Stimulated activated CD8-positive, alpha-beta memory T cell treated with anti-CD3 and anti-CD28 coated beads, Interleukin-7, amount 100 ng/mL, for 4 hours (primary cell): ENCODE data around the gene CTNNB1.

ENCODE experiments used
- DNase-seq, 2 donors: peaks; one replicate each; pipeline ENCODE4 v3.0.0-alpha.2; 2020; ENCODE audit warnings: low read depth in 2 of 2

The CTNNB1 gene

DNA sequence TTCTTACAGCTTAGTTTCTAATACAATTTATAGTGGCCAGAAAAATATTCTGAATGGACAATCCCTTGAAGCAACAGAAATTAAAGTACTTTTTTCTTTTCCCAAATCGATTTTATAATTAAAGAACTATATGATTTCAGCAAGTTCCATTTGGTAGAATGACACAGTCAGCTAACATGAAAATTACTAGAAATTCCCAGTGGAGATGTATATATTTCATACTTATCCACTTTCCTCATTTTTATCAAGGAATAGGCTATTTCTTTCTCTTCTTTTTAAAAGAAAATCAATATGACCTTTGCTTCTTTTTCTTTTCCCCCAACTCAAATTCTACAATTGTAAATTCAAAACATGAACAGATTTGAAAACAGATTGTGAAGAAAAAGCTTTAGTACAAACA, 6.4 kb upstream of the CTNNB1 start:
- no peak for DNase-seq

DNA sequence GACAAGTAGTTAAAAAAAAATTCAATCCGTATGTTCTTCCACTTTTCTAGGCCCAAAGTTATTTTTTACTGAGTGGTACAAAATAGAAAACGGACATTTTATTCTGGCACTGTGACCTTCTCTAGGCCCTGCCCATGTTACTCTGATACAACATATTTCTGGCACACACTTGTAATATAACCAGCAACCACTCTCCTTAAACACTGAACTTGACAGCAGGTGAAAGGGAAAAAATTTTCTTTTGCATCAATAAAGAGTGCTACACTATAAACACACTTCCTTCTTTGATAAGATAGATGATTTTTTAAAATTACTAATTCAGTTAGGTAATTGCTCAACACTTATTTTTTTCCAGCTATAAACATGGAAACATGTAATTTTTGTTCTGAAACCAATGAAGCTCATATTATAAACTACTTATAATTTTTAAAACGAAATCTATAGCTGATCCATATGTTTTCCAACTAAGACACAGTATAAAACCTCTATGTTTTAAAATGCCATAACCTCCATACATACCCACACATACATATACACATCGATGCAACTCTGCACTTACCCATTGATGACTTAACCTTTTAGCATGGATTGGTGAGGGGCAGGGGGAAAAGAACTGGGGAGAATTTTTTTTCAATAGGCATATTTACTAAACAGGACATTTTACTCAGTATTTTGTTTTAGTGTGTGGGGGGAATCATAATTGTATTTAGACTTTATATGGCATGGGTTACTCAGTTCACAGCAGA, 5.3 kb upstream of the CTNNB1 start:
- no peak for DNase-seq

DNA sequence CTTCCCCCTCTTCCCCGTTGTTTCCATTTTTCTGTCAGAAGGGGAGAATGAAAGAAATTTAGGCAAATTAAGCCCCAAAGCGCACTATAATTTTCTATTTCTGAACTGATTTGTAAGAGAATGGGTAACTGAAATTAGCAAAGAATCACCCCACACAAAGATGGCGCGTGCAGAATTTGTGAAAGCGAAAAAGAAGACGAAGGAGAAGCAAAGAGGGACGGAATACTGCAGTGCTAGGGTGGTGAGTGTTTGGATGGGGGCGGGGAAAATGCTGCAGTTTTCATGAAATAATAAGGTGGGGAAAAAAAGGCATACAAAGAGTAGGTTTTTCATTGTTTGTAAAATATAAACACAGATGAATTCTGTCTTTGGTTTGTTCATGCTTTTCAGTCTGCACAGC, 4.6 kb upstream of the CTNNB1 start:
- no peak for DNase-seq

DNA sequence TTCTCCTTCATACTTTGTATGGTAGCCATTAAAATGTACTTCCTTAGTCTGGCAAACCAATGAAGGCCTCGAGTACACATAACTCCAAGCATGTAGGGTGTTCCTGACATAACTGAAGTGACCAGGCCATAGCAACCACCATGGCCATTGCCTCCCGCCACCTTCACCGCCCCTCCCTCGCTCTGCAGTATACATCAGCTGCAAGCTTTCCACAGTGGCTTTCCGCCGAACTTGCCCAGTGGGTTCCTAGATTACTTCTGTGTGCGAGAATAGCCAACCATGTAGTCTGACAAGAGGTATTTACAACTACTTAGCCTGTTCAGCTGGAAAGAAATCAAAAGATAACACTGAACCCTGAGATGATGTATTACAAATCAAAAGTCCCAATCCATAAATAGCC, 3.4 kb upstream of the CTNNB1 start:
- no peak for DNase-seq

DNA sequence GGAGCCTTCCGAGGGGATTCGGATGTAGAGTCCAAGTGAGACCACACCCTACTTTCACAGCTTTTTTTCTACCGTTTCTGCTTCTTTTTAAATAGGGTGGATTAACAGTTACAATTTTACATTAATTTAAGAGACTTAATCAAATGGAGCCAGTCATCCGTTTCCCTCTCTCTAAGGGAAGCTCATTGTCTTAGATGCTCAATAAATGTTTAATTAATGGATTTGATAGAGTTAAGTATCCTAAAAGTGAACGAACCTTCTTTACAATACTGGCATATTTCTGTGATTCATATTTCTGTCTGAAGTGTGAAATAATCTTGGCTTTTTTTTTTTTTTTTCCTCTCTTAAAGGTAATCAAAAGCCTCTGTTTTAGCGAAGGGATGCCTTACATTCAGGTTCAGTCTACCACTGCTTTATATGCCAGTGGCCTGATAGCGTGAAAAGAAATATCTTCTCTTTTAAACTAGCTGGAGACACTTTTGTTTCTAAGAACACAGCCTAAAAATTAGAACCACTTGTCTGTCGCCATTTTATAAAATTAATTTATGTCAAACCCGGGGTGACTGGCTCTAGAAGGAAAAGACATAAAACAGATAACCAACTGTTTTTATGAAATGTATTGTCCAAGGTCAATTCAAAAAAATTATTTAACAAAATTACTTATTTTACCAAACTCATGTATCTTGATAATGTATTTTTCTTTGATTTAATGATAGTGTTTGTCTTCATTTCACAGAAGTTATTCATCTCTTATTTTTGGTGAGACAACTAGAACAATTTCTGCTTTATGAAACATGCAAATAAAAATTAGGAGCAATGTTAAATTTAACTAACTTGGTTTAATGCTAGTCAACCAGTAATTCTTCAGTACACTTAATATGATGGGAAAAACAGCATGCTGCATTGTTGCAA, 2.5 kb upstream of the CTNNB1 start:
- DNase-seq = no peak

DNA sequence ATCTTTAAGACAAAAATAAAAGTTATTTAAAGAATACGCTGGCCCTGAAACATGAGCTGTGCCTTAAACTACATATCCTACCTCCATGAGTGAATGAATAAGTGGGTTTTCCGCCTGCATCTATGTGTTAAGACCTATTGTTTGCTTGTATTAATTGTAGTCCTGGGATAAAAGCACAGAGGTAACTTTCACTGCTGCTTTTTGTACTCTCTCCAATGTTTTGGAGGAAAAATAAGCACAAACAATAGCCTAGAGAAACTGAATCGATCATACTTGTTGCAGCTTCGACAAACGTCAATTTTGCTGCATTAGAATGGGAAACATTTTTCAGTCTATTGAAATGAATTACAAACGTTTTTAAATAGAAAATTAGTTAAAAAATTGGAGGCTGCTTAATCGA, 1.3 kb upstream of the CTNNB1 start:
- DNase-seq = no peak

DNA sequence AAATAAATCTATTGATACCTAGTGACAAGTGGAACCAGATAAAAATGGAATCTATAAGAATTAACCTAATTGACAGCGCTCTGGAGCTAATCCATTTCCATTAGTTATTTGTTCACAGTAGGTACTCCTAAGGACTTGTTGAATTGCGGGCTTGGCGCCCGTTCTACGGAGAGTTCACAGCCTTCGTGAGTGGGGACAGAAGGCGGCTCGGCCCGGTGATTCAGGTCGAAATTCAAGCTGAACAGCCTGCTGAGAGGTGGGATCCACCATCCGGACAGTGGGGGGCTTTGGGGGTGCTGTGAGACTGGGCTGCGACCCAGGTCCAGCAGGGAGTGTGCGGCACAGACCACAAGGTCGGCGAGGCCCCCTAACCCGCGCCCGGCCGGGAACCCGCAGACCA, 779 bp upstream of the CTNNB1 start:
- DNase-seq = no peak

DNA sequence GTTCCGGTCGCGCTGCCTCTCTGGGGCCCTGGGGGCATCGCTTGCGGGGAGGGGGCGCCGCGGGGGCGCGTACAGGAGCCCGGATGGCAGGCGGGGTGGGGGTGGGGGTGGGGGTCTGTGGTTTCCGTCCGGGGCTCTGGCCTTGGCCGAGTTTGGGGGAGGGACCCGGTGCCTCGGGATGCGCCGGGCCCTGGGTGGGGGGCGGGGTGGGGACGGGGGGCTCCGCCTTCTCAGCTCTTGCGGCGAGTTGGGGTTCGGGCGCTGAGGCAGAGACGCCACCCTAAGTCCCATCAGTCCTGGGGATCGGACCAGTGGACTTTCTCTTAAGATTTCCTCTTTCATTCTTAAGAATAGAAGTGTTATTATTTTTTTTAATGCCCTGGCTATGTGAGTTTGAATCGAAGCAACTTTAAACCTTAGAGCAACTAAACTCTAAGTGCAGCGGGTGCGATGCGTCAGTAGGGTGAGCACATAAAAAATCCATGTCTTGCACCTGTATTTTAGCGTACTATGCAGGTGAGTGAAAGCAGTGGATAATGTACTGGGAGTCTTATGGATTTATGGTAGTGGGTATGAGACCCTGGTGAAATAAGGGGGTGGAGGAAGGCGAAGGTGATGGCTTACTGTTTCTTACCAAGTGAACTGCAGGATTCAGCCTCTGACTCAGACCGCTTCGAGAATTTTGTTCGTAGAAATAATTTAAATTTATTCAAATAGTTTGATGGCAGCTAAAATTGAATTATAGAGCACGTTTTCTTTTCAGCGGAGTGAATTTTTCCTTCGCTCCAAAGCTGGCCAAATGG, 762 bp downstream of the CTNNB1 start:
- peak; percentile 17 to 36 for DNase-seq

DNA sequence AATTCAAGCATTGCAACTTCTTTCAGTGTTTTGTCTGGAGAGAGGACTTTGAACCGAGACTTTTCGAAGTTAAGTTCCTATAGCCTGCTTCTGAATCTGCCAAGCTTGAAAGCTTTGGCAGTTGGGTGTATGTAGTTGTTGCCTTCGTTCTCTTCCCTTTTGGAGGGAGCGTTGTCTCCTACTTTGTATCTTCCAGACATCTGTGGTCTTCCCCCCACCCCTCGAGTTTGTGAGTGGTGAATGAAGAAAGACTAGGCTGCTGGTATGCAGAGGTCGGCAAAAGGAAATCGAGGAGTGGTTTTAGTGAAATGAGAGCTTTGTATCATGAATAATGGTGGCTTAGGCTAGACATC, 1.3 kb downstream of the CTNNB1 start:
- DNase-seq = no peak

DNA sequence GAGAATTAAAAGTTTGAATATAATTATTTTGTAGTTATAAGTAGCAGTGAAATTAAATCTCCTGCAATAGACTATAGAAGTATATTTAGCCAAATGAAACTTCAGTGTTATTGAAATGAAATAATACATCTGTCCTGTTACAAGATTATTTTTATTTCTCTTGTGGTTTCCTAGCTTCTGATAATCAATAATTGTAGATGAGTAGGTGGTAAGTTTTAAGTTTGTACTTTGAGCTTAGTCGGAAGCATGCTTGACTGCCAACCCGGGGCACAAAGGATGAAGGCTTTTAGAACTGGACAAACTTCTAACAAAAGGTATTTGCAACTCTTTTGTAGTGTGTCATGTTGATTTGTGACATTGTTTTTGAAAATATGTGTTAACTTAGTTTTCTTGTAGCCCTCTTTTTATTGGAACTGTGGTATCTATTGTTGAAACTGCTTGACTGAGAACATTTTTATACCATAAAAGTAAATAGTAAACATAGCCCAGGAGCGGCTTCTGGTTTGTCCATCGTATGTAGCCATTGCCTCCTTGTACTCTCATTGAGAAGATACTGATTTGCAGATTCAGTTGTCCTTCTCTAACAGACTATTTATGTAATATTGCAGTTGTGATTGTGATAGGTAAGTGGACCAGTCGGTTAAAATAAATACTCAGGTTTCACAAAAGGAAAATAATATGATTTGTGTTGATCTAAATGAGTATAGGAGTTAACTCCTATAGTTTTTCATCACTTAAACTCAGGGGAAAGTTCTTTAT, 2.9 kb downstream of the CTNNB1 start:
- no peak for DNase-seq

DNA sequence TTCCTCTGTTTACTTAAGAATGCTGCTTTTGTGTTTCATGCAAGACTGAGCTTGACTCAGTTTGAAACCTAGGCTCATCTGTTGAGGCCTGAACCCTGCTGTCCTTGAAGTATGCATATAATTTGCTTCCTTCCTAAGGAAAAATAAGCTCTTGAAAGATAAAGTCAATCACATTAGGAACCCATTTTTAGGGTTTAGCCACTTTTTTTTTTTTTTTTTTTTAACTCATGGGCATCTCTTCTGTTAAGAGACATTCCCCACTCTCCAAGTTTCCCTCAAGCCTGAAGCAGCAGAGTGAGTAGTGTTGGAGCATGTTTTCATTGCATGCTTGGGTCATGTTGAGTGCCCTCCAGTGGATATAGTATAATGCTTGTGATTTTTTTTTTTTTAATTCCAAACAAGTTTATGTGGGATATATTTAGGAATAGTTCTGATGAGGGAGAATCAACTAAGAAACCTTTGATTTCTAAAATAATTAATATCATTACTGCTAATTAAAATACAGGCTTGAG, 3.6 kb downstream of the CTNNB1 start:
- DNase-seq = no peak

DNA sequence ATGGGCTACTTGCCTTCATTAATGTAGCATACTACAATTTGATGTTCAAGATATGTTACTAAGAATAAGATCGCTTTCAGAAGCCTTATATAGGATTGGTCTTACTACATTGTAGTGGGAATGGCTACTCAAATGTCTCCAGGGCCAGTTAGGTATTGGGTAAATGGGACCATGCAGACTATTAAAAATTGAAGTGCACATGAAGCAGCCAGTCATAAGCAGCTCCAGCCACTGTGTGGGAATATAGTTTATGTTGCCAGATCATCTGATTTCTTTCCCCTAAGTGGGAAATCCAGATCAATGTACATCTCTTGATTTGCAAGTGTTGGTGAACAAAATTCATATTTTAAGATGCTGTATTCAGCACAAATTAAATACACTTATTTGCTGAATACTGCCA, 5.1 kb downstream of the CTNNB1 start:
- DNase-seq = no peak

DNA sequence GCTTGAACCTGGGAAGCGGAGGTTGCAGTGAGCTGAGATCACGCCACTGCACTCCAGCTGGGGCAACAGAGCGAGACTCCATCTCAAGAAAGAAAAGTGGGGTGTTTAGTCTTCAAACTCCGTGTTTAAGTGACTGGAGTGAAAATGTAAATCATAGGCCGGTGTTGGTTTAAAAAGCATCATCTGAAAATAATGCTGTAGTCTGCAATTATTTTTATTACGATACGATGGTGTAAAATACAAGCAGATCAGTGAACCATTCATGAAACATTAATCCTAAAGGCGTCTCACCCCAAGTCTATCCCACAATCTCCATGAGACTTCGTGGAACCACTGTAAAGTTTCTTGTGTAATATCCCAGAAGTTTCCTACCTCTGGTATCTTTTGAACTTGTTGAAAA, 6.3 kb downstream of the CTNNB1 start:
- DNase-seq = no peak

DNA sequence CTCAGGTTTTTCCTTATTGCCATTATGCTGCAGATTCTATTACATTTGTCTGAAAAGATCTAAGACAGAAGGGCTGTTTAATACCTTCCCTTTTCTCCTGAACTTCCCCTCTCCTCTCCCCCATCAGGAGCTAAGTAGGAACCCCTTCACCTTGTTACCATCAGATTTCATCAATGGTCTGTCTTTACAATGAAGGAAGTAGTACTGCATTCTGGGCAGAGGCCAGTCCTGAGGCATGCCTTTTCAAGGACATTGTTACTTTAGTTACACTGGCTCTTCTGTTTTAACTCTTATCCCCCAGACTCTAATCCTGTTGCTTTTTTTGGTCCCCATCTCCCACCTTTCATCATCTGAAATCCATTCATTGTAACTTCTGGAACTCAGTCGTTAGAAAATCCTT, 8.1 kb downstream of the CTNNB1 start:
- no peak for DNase-seq

DNA sequence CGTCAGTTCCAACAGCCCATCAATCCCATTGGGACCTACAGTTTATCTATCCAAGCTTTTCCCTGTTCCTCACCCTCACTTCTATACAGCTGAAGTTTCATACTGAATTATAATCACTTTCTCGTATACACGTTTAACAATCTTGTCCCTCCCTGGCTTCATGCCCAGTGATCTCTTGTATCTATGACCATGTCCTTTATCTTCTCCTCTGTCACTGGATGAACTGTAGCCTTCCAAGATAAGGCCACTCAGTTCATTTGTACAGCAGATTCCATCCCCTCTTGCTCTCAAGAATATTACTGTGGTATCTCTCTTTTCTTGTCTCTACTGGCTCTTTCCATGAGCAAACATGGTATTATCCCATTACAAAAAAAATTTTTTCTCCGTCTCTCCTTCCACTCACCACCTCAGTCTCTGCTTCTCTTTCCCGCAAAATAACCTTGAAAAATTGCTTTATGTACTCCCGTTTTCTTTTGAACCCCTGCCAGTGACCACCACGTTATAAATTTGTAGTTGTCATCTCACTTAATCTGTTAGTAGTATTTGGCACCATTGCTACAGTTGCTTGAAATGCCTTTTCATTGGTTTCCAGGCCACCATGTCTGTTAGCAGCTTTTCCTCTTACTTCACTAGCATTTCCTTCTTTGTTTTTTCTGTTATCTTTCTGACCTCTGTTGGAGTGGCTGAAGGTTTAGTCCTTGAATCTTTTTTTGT, 9.4 kb downstream of the CTNNB1 start:
- no peak for DNase-seq

DNA sequence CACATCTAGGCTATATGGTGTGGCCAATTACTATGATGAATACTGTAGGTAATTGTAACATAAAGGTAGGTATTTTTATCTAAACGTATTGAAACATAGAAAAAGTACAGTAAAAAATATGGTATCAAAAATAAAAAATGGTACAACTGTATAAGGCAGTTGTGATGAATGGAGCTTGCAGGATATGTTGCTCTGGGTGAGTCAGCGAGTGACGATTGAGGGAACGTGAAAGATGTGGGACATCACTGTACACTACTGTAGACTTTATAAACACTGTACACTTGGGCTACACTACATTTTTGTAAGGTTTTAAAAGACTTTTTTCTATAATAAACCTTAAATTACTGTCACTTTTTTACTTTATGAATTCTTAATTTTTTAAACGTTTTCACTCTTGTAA, 10.3 kb downstream of the CTNNB1 start:
- no peak for DNase-seq

DNA sequence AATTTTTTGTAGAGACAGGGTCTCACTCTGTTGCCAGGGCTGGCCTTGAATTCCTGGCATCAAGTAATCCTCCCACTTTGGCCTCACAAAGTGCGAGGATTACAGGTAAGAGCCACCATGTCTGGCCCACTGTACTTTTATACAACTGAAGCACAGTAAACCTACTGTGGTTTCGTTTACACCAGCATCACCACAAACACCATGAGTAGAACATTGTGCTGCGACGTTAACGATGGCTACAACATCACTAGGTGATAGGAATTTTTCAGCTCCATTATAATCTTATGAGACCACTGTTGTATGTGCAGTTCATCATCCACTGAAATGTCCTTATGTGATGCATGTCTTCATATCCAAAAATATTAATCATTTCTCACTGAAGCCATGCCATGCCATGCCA, 11.7 kb downstream of the CTNNB1 start:
- DNase-seq = no peak

DNA sequence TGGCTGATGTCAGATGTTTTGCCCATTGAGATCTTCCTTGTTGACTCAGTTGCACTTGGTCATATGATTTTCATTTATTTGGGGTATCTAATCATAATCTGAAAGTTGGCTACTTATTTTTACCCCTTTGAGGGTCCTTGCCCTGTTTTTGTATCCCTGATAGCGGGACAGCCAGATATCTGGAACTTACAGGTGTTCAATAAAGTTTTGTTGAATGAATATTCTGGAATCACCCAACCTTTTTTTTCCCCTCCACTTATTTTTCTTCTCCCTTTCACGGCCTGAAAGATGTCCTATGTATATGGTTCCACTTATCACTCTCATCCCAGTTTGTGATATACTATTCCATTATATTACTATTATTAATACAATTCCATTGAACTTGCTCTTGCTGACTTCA, 12.8 kb downstream of the CTNNB1 start:
- DNase-seq = no peak

DNA sequence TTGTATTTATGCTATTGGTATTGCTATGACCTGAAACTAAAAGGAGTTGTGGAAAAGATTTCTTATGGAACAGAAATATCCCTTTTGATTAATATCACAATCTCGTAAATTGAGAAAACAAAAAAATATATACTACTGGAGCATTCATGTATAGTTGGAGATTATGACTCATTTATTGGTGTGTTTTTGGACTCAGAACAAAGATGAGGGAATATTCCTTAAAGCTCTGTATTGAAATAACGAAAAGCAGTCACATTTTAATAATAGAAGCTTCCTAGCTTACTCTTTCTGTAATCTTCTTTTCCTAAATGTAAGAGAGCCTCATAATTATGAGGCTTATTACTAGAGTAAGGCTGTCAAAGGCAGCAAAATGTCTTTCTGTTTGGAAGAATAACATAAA, 14.3 kb downstream of the CTNNB1 start:
- DNase-seq = no peak

DNA sequence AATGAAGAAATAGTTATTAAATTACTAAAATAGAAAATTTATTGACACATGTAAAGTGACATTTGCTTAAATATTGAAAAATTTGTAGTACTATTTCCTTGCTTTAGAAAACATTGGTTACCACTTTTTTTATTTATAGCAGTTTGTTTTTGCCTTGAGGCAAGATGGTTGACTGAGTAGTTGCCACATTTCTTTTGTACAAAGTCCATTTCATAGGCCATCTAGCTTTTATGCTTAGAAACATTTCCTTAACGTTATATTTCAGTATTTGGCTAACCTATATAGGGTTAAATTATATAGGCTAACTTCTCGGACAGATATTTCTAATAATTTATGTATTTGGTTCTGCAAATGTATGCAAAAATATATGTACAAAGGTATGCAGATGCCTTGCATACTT, 17.1 kb downstream of the CTNNB1 start:
- no peak for DNase-seq

DNA sequence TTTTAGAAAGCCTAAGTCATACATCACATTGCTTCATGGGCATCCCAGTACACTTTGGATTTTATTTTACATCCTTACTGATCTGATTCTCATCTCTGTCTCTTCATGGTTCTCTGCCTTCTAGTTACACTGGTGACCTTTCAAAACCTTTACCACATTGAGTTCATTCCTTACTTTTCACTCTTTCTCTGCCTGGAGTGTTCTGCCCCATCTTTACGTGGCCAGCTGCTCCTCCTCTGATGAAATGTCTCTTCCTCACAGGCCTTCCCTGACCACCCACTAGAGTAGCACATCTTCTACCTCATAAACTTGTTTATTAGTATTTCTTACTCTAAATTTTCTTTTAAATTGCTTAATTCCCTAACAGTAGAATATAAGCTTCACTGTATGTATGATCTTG, 17.7 kb downstream of the CTNNB1 start:
- no peak for DNase-seq
